ENCODE measurements around the gene DNAH5. TPM values are rescaled to one million over a fixed set of nuclear protein-coding genes. Genes with fewer than 3 reads are reported as not detected.

The DNAH5 gene
- total RNA-seq, 2 experiments from 2014 or later, result not detected

GRCh38 chr5:13698885-13699284, 245.6 kb downstream of the DNAH5 start:
- POLR2A ChIA-PET, result no interaction called here
- no peaks in the 10 kb centered on the region for H3K36me3 Mint-ChIP-seq (ENCODE audit: low read depth)
- Histone ChIP-seq H3K4me3 (ENCODE audit: low read length) (no peak overlapping the region), H3K9me3 (ENCODE audit: control insufficient read depth in 1 of 2, insufficient read depth in 1 of 2, low read length in 2 of 2) (no peaks in the 10 kb centered on the region), H3K4me1 (ENCODE audit: insufficient read depth, low read length) (no peaks in the 10 kb centered on the region), H3K27me3 (ENCODE audit: control insufficient read depth in 1 of 2, insufficient read depth in 2 of 2, low read length in 2 of 2) (no peaks in the 10 kb centered on the region), H3K36me3 (ENCODE audit: insufficient read depth, low read length) (no peaks in the 10 kb centered on the region), H3K27ac (ENCODE audit: low read depth in 1 of 2, low read length in 2 of 2) (no peak overlapping the region)
- no peak overlapping the region for H3K27ac Mint-ChIP-seq
- no peaks in the 10 kb centered on the region for H3K27me3 Mint-ChIP-seq
- CTCF ChIA-PET, result no interaction called here
- no peak overlapping the region for H3K4me3 Mint-ChIP-seq
- ATAC-seq (ENCODE audit: poor library complexity) (no peak), DNase-seq (no peak)
- H3K4me1 Mint-ChIP-seq (ENCODE audit: low read depth), result no peaks in the 10 kb centered on the region
- intact Hi-C loops (cut with DNase I, micrococcal nuclease), result no loop called here
- peaks cover 4% of the 10 kb centered on the region for H3K9me3 Mint-ChIP-seq
- TF ChIP-seq, protein P1, sequence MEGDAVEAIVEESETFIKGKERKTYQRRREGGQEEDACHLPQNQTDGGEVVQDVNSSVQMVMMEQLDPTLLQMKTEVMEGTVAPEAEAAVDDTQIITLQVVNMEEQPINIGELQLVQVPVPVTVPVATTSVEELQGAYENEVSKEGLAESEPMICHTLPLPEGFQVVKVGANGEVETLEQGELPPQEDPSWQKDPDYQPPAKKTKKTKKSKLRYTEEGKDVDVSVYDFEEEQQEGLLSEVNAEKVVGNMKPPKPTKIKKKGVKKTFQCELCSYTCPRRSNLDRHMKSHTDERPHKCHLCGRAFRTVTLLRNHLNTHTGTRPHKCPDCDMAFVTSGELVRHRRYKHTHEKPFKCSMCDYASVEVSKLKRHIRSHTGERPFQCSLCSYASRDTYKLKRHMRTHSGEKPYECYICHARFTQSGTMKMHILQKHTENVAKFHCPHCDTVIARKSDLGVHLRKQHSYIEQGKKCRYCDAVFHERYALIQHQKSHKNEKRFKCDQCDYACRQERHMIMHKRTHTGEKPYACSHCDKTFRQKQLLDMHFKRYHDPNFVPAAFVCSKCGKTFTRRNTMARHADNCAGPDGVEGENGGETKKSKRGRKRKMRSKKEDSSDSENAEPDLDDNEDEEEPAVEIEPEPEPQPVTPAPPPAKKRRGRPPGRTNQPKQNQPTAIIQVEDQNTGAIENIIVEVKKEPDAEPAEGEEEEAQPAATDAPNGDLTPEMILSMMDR (IDR thresholded peaks at IDR 0.05), result no peak

GRCh38 chr5:13695076-13695712, 249.3 kb downstream of the DNAH5 start:
- no peaks in the 10 kb centered on the region for H3K27me3 ChIP-seq (ENCODE audit: control insufficient read depth in 1 of 2, insufficient read depth in 2 of 2, low read length in 2 of 2)
- ChIA-PET POLR2A (no interaction called here), CTCF (no interaction called here)
- no peak overlapping the region for H3K27ac ChIP-seq (ENCODE audit: low read depth in 1 of 2, low read length in 2 of 2)
- intact Hi-C loops (cut with DNase I, micrococcal nuclease), result no loop called here
- ATAC-seq (ENCODE audit: poor library complexity), result no peak
- H3K9me3 ChIP-seq (ENCODE audit: control insufficient read depth in 1 of 2, insufficient read depth in 1 of 2, low read length in 2 of 2), result peaks cover 0 to 3% of the 10 kb centered on the region in 2 experiments
- H3K36me3 ChIP-seq (ENCODE audit: insufficient read depth, low read length), result no peaks in the 10 kb centered on the region
- Mint-ChIP-seq H3K9me3 (peaks cover 4% of the 10 kb centered on the region), H3K27ac (no peak overlapping the region), H3K27me3 (no peaks in the 10 kb centered on the region), H3K4me3 (no peak overlapping the region), H3K4me1 (ENCODE audit: low read depth) (no peaks in the 10 kb centered on the region), H3K36me3 (ENCODE audit: low read depth) (no peaks in the 10 kb centered on the region)
- H3K4me1 ChIP-seq (ENCODE audit: insufficient read depth, low read length), result no peaks in the 10 kb centered on the region
- TF ChIP-seq, protein P1 (IDR thresholded peaks at IDR 0.05), result no peak
- H3K4me3 ChIP-seq (ENCODE audit: low read length), result no peak overlapping the region
- no peak for DNase-seq

DNA sequence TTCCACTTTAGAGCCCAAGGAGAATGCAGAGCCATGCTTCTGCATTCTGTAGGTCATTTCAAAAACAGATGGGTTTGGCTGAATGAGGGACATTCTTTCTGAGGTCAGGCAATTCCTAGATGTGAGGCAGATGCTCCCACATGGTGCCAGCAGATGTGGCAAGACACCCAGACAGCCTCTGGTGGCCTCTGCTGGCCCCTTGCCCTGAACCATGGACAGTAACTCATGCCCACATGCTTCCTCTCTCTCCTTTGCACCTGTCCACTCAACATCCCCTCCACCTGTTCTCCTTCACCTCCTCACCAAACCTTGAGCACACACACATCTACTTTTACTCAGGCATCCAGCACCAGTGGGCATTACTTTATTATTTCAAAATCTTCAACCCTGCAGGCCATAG, 252.3 kb downstream of the DNAH5 start:
- Histone ChIP-seq H3K36me3 (ENCODE audit: insufficient read depth, low read length) (no peaks in the 10 kb centered on the region), H3K4me1 (ENCODE audit: insufficient read depth, low read length) (no peaks in the 10 kb centered on the region), H3K4me3 (ENCODE audit: low read length) (no peak overlapping the region), H3K27me3 (ENCODE audit: control insufficient read depth in 1 of 2, insufficient read depth in 2 of 2, low read length in 2 of 2) (no peaks in the 10 kb centered on the region), H3K9me3 (ENCODE audit: control insufficient read depth in 1 of 2, insufficient read depth in 1 of 2, low read length in 2 of 2) (peaks cover 0 to 13% of the 10 kb centered on the region in 2 experiments), H3K27ac (ENCODE audit: low read depth in 1 of 2, low read length in 2 of 2) (no peak overlapping the region)
- CTCF ChIA-PET, result no interaction called here
- intact Hi-C loops (cut with DNase I, micrococcal nuclease), result no loop called here
- POLR2A ChIA-PET, result no interaction called here
- H3K4me3 Mint-ChIP-seq, result no peak overlapping the region
- no peaks in the 10 kb centered on the region for H3K4me1 Mint-ChIP-seq (ENCODE audit: low read depth)
- DNase-seq (no peak), ATAC-seq (ENCODE audit: poor library complexity) (no peak)
- H3K9me3 Mint-ChIP-seq, result peaks cover 5% of the 10 kb centered on the region
- no peaks in the 10 kb centered on the region for H3K27me3 Mint-ChIP-seq
- H3K27ac Mint-ChIP-seq, result no peak overlapping the region
- H3K36me3 Mint-ChIP-seq (ENCODE audit: low read depth), result no peaks in the 10 kb centered on the region
- TF ChIP-seq, protein P1 (IDR thresholded peaks at IDR 0.05), result no peak
